A673 (cell line): ENCODE results near the gene PRR33. TPM values are rescaled to one million over a fixed set of nuclear protein-coding genes. Genes with fewer than 3 reads are reported as not detected.

Experiments
- BruUV-seq: library from RNA; stranded (reverse); fragments of 400-500 nt; replicated peaks from 2 replicates; lab custom pipeline; 2021; lab: Mats Ljungman, UMichigan
- CTCF ChIA-PET: fragments of 300-600 bp; sonication (Branson Sonifier 250); formaldehyde crosslinking; loops from one replicate; lab custom pipeline; 2022; ENCODE audit warnings: antibody characterized with exemption; lab: Charles Lee
- POLR2A ChIA-PET: fragments of 300-600 bp; sonication (Branson Sonifier 250); formaldehyde crosslinking; loops from one replicate; lab custom pipeline; 2022; ENCODE audit warnings: antibody characterized with exemption; ENCODE audit not compliant: low non-redundant PET; lab: Charles Lee
- DNase-seq: peaks from one replicate; pipeline ENCODE4 v3.0.0-alpha.2; 2015; ENCODE audit warnings: low spot score
- H3K27ac ChIP-seq: fragments of 200-600 bp; sonication (generic); 2 replicates; pipeline ENCODE4 v1.5.1; 2016; ENCODE audit warnings: mixed run types, low read depth, mild to moderate bottlenecking, mixed read lengths, antibody characterized with exemption, low read length; ENCODE audit not compliant: poor library complexity, severe bottlenecking
- H3K27me3 ChIP-seq: fragments of 200-600 bp; sonication (generic); replicated peaks from 2 replicates; pipeline ENCODE4 v1.6.1; 2017; ENCODE audit warnings: mixed run types, low read depth, mild to moderate bottlenecking, mixed read lengths, antibody characterized with exemption, low read length; ENCODE audit not compliant: insufficient read depth, poor library complexity
- H3K36me3 ChIP-seq: fragments of 200-600 bp; sonication (generic); 2 replicates; pipeline ENCODE4 v1.6.1; 2016; ENCODE audit warnings: mixed run types, mild to moderate bottlenecking, mixed read lengths, antibody characterized with exemption, low read length; ENCODE audit not compliant: insufficient read depth, poor library complexity, severe bottlenecking
- H3K4me1 ChIP-seq: fragments of 200-600 bp; sonication (generic); 2 replicates; pipeline ENCODE4 v1.6.1; 2017; ENCODE audit warnings: mixed run types, mild to moderate bottlenecking, mixed read lengths, antibody characterized with exemption, low read length; ENCODE audit not compliant: insufficient read depth, poor library complexity, severe bottlenecking
- H3K4me3 ChIP-seq: fragments of 200-600 bp; sonication (generic); 2 replicates; pipeline ENCODE4 v1.5.1; 2016; ENCODE audit warnings: low read depth, mixed run types, mild to moderate bottlenecking, mixed read lengths, low read length; ENCODE audit not compliant: poor library complexity, severe bottlenecking
- H3K9me3 ChIP-seq: fragments of 200-600 bp; sonication (generic); 2 replicates; pipeline ENCODE4 v1.6.1; 2016; ENCODE audit warnings: mixed run types, low read depth, mild to moderate bottlenecking, mixed read lengths, antibody characterized with exemption, low read length; ENCODE audit not compliant: poor library complexity, severe bottlenecking
- EZH2 ChIP-seq: fragments of 200-600 bp; sonication (generic); IDR thresholded peaks from 2 replicates; pipeline ENCODE4 v1.6.1; 2017; ENCODE audit warnings: borderline replicate concordance, low read depth, mild to moderate bottlenecking, mixed read lengths, antibody characterized with exemption, low read length; ENCODE audit not compliant: poor library complexity, severe bottlenecking
- intact Hi-C: fragments of 100-400 bp; cut with micrococcal nuclease; formaldehyde crosslinking; loops from one replicate; pipeline ENCODE4 v1.10.0; 2022; ENCODE audit not compliant: unreplicated experiment
- total RNA-seq: library from RNA; stranded (reverse); gene quantifications from 2 replicates; pipeline ENCODE4 v1.2.3, GENCODE V29; 2021
- TF ChIP-seq, protein P1 (sequence below): fragments of 300-800, 200-600 bp; sonication (generic); conservative IDR thresholded peaks from 2 replicates; pipeline ENCODE4 v1.5.1; 2017; ENCODE audit warnings: low read depth, mild to moderate bottlenecking, antibody characterized with exemption, low read length, moderate library complexity, mixed read lengths

The PRR33 gene
- total RNA-seq, 1 experiment from 2014 or later = not detected

DNA sequence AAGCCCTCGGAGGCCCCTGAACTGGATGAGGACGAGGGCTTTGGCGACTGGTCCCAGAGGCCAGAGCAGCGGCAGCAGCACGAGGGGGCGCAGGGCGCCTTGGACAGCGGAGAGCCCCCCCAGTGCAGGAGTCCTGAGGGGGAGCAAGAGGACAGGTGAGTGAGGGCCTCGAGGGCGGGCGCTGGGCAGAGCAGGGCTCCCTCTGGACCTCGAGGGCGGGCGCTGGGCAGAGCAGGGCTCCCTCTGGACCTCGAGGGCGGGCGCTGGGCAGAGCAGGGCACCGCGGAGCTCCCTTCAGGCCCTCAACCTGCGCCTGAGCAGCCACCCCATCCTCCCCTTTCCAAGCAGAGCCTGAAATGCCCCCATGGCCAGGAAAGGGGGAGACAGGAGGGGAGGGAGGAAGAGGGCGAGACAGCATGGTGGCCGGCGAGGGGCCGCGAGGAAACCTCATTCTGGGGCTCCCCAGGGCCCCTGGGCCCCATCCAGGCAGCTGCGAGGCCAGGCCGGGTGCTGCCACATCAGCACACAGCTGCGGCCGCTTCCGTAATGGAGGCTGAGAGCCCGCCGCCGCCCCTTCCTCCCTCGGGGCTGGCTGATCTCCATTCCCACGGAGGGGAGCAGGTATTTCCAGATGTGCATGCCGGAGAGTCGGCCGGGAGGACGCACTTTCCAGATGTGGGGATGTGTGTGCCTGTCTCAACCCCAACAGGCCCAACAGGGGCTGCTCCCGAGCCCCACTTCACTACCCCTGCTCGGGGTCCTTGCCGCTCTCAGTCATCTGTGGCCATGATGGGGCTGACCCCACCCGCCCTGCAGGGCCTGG lies 10.0 kb downstream of the PRR33 start:
- TF ChIP-seq, protein P1, sequence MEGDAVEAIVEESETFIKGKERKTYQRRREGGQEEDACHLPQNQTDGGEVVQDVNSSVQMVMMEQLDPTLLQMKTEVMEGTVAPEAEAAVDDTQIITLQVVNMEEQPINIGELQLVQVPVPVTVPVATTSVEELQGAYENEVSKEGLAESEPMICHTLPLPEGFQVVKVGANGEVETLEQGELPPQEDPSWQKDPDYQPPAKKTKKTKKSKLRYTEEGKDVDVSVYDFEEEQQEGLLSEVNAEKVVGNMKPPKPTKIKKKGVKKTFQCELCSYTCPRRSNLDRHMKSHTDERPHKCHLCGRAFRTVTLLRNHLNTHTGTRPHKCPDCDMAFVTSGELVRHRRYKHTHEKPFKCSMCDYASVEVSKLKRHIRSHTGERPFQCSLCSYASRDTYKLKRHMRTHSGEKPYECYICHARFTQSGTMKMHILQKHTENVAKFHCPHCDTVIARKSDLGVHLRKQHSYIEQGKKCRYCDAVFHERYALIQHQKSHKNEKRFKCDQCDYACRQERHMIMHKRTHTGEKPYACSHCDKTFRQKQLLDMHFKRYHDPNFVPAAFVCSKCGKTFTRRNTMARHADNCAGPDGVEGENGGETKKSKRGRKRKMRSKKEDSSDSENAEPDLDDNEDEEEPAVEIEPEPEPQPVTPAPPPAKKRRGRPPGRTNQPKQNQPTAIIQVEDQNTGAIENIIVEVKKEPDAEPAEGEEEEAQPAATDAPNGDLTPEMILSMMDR = no peak
- no peak for TF ChIP-seq EZH2
- Histone ChIP-seq H3K27me3 (no peaks in the 10 kb centered on the region), H3K27ac (no peak overlapping the region), H3K4me3 (no peak overlapping the region), H3K4me1 (no peaks in the 10 kb centered on the region), H3K36me3 (no peaks in the 10 kb centered on the region), H3K9me3 (no peaks in the 10 kb centered on the region)
- CTCF ChIA-PET = interaction anchor here (0.6 to 4.0 kb wide), 7 partner anchors 40 to 274 kb away, joined by 3 to 74 read pairs (median 4); no protein-coding TSS in a partner anchor
- DNase-seq = no peak
- no TSS peak for BruUV-seq
- POLR2A ChIA-PET = no interaction called here
- intact Hi-C loops = loop anchor here (2.0 to 5.0 kb wide), 2 partner anchors 41 to 269 kb away; no protein-coding TSS in a partner anchor

DNA sequence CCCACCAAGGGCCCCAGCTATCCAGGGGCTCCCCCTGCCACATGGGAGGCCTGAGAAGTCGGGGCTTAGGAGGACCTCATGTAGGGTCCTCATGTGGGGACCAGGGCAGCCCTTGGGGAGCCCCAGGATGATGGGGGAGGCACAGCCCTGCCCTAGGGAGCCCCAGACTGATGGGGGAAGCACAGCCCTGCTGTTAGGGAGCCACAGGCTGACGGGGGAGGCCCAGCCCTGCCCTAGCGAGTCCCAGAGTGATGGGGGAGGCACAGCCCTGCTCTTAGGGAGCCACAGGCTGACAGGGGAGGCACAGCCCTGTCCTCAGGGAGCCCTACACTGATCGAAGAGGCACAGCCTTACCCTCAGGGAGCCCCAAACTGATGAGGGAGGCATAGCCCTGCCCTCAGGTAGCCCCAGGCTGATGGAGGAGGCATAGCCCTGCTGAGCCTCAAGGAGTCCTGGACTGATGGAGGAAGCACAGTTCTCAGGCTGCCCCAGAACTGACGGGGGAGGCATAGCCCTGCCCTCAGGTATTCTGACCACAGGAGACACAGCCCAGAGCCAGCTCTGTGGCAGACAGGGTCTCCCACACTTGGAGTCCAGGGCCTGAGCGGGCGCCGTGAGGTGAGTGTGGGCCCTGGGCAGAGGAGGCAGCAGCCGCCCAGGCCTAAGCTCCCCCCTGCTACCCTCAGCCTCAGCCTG lies 10.8 kb downstream of the PRR33 start:
- H3K9me3 ChIP-seq = no peaks in the 10 kb centered on the region
- intact Hi-C loops = loop anchor here (5.0 kb wide), 1 partner anchor 41 kb away; no protein-coding TSS in a partner anchor
- TF ChIP-seq EZH2 = no peak
- TF ChIP-seq, protein P1 = no peak
- BruUV-seq = no TSS peak
- ChIA-PET POLR2A (no interaction called here), CTCF (interaction anchor here (4.0 kb wide), 1 partner anchor 271 kb away, joined by 74 read pairs; no protein-coding TSS in a partner anchor)
- H3K27ac ChIP-seq = no peak overlapping the region
- H3K27me3 ChIP-seq = no peaks in the 10 kb centered on the region
- no peak for DNase-seq
- no peaks in the 10 kb centered on the region for H3K36me3 ChIP-seq
- no peaks in the 10 kb centered on the region for H3K4me1 ChIP-seq
- H3K4me3 ChIP-seq = no peak overlapping the region

DNA sequence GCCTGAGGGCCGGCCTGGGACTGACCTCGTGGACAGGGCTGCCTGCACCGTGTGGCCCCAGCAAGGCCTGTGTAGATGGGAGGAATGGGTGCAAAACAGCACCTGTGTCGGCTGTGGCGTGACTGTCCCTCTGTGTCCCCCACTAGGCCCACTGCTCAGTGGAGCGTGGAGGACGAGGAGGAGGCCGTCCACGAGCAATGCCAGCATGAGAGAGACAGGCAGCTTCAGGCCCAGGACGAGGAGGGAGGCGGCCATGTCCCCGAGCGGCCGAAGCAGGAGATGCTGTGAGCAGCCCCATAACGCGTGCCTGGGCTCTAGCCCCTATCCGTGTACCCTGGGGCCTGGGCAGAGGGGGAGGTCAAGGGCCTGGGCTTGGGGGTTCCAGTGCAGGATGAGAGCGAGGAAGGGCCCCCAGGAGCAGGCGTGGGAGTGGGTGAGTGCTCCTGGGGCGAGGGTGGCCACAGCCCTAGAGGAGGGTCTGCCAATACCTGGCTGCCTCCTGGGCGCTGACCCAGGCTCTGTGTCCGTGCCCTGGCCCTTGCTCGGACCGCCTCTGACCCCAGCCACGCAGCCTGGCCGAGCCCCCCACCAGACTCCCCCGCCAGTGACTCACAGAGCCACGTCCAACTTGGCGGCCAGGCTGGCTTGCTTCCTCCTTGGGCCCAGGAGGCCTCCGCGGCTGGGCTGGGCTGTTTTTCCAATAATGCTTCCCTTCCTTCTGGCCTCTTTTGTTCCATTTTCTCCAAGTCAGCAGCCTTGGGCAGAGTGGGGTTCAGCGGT lies 11.6 kb downstream of the PRR33 start:
- Histone ChIP-seq H3K36me3 (no peaks in the 10 kb centered on the region), H3K4me1 (no peaks in the 10 kb centered on the region), H3K27me3 (peaks cover 1% of the 10 kb centered on the region), H3K27ac (no peak overlapping the region), H3K9me3 (no peaks in the 10 kb centered on the region), H3K4me3 (no peak overlapping the region)
- CTCF ChIA-PET = no interaction called here
- BruUV-seq = no TSS peak
- intact Hi-C loops = loop anchor here (5.0 kb wide), 1 partner anchor 42 kb away; no protein-coding TSS in a partner anchor
- DNase-seq = no peak
- TF ChIP-seq, protein P1 = no peak
- no peak for TF ChIP-seq EZH2
- POLR2A ChIA-PET = no interaction called here
